Measurements from ENCODE around the gene ZNF385A. TPM values are rescaled to one million over a fixed set of nuclear protein-coding genes. Genes with fewer than 3 reads are reported as not detected.

ZNF385A gene
- total and polyA plus RNA-seq, 9 of the 15 experiments (the other 6 are each of a cell fraction or from before 2014, with no cell fraction given) = 1.0 to 111 (median 7.7) TPM

DNA sequence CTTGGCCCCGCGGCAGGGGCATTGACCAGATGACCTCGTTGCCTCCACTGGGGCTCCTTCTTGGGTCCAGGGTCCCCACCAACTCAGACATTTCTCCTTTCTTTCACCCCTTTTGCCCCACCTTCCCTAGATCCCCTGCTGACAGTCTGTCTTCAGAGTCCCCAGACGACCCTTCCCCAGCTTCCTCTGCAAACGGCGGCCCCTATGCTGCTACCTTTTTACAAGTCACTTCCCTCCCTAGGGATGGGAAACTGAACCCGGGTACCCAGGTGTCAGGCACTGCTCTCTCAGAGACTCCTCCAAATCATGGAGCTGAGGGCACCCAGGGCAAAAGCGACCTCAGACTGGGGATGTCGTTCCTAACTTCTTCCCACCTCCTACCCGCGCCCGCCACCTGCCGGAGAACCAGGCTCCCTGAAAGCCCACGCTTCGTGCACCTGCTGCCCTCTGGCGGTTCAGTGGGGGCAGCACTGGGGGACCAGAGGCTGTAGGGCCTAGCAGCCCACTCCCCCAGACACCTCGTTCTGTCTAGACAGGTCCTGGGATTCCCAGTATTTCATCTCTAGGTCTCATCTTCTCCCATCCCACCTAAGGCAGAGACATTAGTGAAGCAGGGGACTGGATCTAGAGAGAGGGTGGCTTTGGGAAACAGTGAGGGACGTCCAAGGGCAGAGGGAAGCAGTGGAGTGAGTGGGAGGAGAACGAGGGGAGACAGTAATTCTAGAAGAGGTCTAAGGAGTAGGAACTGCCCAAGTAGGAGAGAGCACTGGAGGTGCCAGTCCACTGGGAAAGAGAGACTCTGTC, 4.9 kb downstream of the ZNF385A start (continued):
- 0 out of 2 replicates have a peak, but pooled peaks have one; percentile 33 for TF ChIP-seq HDAC8 (tag; IDR thresholded peaks at IDR 0.05)
- no peak for TF ChIP-seq ZNF57 (CRISPR knock-in tag; IDR thresholded peaks at IDR 0.05)
- TF ChIP-seq CCAR2 (IDR thresholded peaks at IDR 0.05; ENCODE audit: low read depth, low read length) = no peak
- TF ChIP-seq, protein P1, sequence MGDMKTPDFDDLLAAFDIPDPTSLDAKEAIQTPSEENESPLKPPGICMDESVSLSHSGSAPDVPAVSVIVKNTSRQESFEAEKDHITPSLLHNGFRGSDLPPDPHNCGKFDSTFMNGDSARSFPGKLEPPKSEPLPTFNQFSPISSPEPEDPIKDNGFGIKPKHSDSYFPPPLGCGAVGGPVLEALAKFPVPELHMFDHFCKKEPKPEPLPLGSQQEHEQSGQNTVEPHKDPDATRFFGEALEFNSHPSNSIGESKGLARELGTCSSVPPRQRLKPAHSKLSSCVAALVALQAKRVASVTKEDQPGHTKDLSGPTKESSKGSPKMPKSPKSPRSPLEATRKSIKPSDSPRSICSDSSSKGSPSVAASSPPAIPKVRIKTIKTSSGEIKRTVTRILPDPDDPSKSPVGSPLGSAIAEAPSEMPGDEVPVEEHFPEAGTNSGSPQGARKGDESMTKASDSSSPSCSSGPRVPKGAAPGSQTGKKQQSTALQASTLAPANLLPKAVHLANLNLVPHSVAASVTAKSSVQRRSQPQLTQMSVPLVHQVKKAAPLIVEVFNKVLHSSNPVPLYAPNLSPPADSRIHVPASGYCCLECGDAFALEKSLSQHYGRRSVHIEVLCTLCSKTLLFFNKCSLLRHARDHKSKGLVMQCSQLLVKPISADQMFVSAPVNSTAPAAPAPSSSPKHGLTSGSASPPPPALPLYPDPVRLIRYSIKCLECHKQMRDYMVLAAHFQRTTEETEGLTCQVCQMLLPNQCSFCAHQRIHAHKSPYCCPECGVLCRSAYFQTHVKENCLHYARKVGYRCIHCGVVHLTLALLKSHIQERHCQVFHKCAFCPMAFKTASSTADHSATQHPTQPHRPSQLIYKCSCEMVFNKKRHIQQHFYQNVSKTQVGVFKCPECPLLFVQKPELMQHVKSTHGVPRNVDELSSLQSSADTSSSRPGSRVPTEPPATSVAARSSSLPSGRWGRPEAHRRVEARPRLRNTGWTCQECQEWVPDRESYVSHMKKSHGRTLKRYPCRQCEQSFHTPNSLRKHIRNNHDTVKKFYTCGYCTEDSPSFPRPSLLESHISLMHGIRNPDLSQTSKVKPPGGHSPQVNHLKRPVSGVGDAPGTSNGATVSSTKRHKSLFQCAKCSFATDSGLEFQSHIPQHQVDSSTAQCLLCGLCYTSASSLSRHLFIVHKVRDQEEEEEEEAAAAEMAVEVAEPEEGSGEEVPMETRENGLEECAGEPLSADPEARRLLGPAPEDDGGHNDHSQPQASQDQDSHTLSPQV (IDR thresholded peaks at IDR 0.05) = peak; percentile 90
- TF ChIP-seq, protein P2, sequence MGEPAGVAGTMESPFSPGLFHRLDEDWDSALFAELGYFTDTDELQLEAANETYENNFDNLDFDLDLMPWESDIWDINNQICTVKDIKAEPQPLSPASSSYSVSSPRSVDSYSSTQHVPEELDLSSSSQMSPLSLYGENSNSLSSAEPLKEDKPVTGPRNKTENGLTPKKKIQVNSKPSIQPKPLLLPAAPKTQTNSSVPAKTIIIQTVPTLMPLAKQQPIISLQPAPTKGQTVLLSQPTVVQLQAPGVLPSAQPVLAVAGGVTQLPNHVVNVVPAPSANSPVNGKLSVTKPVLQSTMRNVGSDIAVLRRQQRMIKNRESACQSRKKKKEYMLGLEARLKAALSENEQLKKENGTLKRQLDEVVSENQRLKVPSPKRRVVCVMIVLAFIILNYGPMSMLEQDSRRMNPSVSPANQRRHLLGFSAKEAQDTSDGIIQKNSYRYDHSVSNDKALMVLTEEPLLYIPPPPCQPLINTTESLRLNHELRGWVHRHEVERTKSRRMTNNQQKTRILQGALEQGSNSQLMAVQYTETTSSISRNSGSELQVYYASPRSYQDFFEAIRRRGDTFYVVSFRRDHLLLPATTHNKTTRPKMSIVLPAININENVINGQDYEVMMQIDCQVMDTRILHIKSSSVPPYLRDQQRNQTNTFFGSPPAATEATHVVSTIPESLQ (CRISPR knock-in tag; IDR thresholded peaks at IDR 0.05) = no peak
- TF ChIP-seq SIN3A (IDR thresholded peaks at IDR 0.05; ENCODE audit: borderline replicate concordance in 2 of 2, control insufficient read depth in 1 of 2, low read depth in 2 of 2, low read length in 2 of 2) = peak in 1 of 2 experiments; percentile 71; a peak in 1 of 4 replicates
- TF ChIP-seq, protein P3, sequence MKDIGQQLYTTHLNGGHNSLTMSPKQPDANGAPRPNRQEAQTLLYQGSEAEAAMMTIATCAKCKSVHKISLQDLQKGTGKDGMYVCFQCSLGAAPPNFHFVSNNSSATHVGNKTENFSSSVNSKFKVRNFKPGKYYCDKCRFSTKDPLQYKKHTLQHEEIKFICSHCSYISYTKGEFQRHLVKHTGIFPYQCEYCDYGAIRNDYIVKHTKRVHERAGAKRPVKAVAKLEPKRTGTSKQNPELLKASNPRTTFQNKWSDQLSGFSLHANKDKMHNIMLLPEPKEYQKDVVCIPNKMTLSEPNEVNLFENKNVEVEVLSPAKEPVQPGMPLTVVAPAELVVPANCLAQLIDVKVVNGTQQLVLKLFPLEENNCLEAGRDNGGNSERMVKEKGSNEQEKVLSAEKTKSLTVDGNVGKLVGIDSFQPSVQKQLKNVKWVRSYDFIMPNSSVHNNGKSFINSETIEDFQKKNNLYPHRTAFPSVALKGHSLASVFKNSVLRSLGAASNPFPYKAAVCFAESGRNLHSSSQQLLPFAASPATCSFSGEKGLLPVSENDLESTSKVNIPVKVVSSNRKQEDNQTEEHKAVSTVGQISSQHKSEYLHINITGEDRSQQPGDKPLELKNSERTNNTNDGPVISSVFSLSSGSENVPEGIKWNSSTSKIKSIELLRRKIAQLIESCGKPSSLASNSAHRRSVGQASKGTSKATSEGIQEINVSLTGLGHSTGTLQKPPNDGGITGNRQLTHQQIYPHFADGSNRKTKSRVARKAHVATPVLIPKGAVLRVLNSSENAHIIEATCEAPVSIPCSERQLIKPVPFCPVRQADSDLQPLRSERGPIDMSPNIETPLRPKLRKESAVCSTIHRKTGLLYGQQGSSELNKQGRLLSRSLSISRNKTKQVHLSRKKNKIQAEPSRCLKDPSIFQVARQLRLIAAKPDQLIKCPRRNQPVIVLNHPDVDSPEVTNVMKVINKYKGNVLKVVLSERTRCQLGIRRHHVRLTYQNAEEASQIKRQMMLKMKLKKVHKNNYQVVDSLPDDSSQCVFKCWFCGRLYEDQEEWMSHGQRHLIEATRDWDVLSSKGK (CRISPR knock-in tag; IDR thresholded peaks at IDR 0.05) = no peak
- TF ChIP-seq, protein P4, sequence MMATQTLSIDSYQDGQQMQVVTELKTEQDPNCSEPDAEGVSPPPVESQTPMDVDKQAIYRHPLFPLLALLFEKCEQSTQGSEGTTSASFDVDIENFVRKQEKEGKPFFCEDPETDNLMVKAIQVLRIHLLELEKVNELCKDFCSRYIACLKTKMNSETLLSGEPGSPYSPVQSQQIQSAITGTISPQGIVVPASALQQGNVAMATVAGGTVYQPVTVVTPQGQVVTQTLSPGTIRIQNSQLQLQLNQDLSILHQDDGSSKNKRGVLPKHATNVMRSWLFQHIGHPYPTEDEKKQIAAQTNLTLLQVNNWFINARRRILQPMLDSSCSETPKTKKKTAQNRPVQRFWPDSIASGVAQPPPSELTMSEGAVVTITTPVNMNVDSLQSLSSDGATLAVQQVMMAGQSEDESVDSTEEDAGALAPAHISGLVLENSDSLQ (IDR thresholded peaks at IDR 0.05) = 0 out of 2 replicates have a peak, but pooled peaks have one; percentile 36
- TF ChIP-seq ZBTB1 (CRISPR knock-in tag; IDR thresholded peaks at IDR 0.05; ENCODE audit: borderline replicate concordance, low read depth) = no peak
- no peak for TF ChIP-seq SIN3B (IDR thresholded peaks at IDR 0.05; ENCODE audit: low read depth)
- TF ChIP-seq ZNF695 (CRISPR knock-in tag; IDR thresholded peaks at IDR 0.05) = no peak
